CD4-positive, alpha-beta T cell treated with Interleukin-6 at 100 ng/mL for 8 hours (primary cell): ENCODE measurements around the gene VSIG10L2.
"Not testable (repeated sequence)": the region's sequence is repeated elsewhere in the genome, so short reads cannot be mapped to it uniquely, and the experiment has no call there.

ENCODE experiments used
- DNase-seq: peaks from one replicate; pipeline ENCODE4 v3.0.0-alpha.2; 2020; ENCODE audit warnings: mixed read lengths, low spot score

VSIG10L2 gene

DNA sequence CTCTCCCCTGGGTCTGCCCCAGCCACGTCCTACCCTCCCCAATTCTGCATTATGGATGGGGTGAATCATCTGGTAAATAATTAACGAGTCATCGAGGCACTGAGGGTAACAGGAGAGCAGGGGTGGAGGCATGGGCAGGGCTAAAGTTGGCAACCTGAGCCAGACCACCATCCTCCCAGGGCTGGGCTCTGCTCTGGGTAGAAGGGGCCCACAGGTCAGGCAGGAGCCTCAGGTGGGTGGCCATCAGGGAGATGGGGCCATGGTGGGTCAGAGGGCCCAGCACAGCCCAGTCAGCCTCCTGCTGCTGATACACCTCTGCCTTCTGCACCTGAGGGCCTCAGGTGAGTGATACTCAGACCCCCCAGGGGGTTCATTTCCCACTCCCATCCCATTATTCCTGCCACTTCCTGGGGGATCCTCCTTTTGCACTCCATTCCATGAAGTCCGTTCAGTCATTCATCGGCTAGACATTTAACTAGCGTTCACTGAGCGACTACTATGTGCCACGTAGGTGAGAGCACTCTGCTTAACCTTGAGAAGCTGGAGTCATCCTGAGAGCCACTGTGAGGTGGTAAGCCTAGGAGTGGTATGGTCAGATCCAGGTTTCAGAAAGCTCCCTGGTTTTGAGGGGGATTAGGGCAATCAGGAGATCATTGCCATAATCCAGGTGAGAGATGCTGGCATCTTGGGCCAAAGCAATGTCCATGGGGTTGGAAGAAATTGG is at the start of gene VSIG10L2:
Gene VSIG10L2 (plus strand): TSS at position 248 of the 724 bp plus-strand sequence. CDS start 12 bp downstream, at position 260.
- no peak for DNase-seq

DNA sequence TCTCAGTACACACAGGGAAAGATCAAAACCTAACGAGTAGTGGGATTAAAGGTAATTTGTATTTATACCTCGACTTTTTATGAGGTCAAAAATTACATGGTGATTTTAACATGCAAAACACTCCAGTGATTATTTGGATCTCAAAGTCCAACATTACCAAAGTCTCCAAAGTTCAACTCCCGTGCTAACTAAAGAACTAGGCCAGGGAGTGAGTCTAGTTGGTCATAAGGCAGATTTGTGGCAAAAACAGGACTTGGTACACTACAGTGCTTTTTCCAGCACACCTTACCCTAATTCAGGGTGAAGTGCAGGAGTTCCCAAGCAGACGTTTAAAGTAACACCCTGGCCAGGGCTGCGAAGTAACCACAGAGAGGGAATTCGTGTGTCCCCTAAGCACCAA is 44.0 kb upstream of the VSIG10L2 start:
- DNase-seq: no peak

DNA sequence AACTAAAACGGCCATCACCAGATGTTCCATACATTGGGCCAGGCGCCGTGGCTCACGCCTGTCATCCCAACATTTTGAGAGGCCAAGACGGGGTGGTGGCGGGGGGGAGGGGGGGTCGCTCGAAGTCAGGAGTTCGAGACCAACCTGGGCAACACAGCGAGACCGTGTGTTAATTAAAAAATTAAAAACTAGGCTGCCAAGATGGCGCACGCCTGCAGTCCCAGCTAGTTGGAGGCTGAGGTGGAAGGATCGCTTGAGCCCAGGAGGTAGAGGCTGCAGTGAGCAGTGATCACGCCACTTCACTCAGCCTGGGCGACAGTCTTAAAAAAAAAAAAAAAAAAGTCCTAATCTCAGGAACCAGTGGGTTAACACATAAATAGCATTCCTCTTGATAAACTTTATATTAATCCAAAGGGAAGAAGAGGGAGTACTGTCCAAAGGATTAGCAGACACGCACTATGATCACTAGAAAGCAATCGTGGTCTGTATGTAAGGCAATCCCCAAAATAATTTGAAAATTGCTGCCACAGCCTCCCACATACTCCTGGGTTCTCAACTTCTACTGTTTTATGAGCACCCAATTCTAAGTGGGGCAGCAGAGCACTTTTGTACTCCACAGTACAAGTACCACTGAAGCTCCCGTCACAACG is 43.4 kb upstream of the VSIG10L2 start:
- DNase-seq: no peak

DNA sequence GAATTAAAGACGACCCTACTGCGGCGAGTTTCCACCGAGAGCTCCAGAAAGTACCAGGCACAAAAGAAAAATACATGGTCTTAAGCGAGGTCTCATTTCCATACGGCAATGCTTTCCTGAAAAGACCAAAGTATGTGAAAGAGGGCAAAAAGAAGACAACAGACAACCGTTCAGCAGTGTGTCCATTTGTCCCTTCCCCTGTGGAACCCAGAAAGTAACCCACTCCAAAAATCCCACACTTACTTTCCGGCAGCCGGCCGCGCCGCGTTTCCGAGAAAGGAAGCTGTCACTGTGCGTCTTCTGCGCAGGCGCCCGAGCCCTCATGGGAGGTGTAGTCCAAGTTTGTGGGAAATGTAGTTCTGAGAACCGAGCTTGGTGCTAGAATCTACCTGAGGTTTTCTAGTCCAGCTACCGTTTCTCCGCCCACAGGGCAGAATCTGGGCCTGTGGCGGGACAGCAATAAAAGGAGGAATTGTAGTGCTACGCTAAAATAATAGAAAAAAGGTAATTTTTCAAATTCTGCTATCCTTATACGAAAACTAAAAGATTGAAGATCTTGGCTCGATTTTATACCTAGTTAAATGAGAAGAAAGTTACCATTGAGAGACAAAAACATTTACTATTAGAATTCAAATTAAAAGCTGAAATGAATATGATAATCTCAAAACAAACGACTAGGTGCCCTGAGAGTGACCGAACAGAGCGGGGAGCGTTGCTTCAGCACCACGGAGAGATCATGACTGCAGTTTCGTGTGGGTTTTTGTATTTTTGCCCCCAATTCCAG is 42.7 kb upstream of the VSIG10L2 start, which contains the start of gene PUS3:
Gene PUS3 (minus strand): TSS at position 280 of the 784 bp plus-strand sequence. CDS start 6,922 bp downstream, outside the sequence.
- DNase-seq: peak; percentile 86

DNA sequence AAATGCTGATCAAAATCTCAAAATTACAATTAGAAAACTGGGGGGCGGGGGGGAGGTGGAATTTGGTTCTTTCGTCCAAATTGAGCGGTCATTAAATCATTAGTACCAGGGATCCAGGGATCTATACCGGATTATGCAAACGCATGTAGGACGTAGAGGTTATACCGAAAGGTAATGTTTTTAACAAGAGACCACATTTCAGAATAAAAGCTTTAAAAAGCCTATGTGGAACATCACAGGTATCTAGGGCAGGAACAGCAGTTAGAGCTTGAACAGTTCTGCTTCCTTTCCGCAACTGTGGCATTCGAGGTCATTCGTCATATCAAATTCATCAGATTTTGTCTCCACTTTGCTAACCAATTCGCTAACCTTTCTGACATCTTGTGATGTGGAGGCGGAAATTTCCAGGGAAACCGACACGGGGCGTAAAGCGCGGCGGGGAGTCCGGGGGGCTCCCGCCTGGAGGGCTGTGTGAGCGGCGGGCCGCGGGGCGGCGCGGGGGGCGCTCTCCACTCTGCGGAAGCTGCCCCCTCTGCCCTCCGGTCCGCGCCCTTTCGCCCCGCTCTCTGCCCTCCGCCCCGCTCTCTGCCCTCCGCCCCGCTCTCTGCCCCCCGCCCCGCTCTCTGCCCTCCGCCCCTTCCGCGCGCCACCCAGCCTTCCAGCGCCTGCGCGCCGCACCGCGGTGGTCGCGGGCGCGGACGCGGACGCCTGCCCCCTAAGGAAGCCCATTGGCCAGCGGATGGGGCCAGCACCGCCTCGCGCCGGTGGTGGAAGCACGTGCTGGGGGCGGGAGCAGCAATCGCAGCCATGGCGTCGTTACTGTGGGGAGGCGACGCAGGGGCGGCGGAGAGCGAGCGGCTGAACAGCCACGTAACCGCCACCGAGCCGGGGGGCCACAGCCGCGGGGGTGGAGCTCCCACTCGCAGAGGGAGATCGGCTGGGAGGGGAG is 41.9 kb upstream of the VSIG10L2 start, which contains the start of gene DDX25:
Gene DDX25 (plus strand): TSS at position 798 of the 949 bp plus-strand sequence. CDS start 10 bp downstream, at position 808.
- DNase-seq: no peak

DNA sequence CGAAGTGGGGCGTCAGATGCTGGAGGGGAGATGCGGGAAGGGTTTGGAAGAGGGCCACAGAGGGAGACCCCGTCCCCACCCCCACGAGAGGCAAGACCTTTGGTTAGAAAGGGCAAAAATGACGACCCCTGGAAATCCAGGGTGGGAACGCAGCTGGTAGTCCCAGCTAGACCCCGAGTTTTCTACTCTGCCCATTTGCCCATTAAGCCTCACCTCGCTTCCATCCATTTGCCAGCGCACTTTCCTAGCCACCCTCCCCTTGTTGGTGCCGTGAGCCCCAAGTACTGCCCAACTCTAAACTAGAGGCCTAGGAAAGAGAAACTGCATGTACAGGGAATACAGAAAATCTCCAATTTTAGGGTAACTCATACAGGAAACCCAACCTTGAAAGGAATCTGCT is 41.2 kb upstream of the VSIG10L2 start:
- DNase-seq: no peak

DNA sequence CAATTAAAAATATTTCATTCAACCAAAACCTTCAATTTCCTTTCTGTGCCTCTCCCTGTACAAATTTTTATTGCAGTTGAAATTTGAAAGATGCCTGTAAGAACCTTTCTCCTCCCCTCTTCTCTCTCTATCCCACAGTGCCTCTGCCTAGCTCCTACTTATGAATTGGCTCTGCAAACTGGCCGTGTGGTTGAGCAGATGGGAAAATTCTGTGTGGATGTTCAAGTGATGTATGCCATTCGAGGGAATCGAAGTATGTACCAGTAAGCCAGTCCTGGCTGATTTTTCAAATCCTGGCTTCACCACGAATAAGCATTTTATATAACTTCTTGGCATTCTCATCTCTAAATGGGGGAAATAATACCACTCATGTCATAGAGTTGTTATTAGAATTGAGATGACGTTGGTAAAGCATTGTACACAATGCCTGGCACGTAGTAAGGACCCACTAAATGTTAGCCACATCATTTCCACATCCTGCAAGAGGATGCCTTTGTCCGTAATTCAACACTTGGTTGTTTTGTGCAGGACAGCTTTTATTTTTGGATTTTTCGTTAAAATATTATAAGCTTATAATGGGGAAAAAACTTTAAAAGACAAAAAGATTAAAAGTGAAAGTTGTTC is 35.5 kb upstream of the VSIG10L2 start:
- DNase-seq: no peak

DNA sequence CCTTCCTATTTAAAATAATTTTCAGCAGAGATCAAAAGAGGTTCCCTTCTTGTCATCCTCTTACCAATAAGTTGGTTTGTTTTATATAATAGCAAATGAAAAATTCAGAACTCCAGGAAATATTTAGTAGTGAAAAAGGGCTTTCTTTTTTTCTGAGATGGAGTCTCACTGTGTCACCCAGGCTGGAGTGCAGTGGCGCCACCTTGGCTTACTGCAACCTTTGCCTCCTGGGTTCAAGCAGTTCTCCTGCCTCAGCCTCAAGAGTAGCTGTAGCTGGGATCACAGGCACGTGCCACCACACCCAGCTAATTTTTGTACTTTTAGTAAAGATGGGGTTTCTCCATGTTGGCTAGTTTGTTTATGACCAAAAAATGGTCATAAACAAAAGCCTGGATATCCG is 31.2 kb upstream of the VSIG10L2 start:
- not testable (repeated sequence) for DNase-seq

DNA sequence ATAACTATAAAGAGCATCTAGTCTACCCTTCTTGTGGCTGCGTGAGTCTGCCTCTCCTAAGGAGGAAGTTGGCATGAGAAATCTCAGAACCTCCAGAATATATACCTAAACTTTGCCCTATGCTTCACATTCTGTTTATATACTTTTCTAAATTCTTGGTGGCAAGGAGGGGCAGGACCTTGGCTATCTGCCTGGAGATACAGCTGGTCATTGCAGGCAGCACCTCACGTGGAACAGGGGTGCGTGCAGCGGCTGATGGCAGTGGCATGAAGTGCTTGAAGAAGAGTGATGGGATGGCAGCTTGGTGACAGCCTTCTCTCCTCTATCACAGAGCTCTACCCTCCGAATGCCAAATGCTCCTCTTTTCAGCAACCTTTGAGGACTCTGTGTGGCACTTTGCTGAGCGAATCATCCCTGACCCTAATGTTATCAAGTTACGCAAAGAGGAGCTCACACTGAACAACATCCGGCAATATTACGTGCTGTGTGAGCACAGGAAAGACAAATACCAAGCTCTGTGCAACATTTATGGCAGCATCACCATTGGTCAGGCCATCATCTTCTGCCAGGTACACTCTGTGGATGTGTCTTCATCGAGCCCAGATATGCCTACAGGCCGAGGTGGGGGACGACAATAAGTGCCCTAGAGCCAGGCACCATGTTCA is 29.0 kb upstream of the VSIG10L2 start:
- no peak for DNase-seq

DNA sequence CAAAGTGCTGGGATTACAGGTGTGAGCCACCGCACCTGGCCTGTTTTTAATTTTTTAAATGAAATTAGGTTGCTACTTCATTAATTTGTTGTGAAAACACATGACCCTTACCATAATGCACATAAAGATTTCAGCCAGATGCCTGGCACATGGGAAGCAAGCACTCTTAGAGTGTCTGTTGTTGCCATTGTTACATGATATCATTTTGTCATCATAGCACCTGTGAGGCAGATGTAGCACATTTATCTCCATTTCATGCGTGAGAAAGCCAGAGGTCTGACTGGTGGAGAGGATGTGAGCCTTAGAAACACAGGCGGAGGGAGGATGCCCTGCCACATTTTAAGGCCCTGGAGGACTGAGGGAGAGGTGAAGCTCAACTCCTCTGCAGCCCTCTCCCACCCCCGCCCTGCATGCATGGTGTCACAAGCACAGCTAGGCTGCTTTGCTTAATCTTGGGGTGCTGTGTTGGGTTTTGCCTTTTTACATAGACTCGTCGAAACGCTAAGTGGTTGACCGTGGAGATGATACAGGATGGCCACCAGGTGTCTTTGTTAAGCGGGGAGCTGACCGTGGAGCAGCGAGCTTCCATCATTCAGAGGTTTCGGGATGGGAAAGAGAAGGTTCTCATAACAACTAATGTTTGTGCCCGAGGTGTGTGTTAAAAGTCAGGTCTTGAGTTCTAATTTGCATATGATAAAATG is 27.6 kb upstream of the VSIG10L2 start:
- DNase-seq: no peak

DNA sequence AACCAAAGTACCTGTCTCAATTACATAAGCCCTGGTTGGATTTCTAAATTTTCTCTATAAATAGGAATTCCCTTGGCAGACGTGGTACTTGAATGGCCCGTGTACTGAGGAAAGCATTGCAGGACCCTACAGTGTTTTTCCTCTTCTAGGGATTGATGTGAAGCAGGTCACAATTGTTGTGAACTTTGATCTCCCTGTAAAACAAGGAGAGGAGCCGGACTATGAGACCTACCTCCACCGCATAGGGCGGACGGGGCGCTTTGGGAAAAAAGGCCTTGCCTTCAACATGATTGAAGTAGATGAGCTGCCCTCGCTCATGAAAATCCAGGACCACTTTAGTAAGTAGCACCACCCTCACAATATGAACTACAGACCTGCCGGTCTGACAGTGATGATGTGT is 24.8 kb upstream of the VSIG10L2 start:
- DNase-seq: no peak

DNA sequence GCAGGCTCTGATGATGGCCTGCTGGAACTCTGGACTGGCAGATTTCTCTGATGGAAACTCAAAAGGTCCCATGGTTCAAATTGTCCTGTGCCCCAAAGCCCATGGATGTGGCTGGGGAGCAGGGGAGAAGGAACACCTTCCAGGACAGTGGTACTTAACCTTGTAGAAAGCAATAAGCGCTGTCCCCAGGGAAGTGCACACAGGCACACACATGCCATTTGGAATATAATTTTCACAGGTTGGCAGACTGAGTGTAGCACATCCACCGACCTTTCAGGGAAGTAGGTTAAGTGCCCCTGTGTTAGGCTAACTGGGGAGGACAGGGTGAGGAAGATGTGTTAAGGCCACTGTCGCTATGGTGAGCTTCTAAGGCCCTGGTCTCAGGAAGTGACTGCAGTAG is 23.7 kb upstream of the VSIG10L2 start:
- no peak for DNase-seq

DNA sequence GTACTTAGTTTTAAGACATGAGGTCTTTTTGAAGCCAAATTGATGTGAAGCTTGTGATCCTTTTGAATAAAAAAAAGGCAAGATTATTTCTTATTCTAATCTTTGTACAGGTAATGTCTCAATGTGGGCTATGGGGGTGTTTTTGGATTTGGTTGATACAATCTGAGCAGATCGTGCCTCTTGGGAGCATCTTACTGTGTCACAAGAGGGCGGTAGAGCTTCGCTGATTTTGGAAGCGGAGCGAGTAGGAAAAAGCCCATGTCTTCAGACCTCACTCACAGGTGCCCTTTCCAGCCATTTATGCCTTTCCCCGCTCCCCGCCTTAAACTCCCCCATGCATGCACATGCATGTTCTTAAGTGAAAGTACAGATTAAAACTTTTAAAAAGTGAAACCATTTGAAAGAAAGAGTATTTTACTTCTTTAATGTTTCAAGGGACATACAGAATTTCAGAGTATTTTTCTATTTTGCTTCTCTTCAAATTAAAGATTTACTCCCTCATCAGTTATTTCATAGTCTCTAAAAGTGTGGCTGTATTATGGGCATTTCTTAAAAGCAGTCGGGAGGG is 22.7 kb upstream of the VSIG10L2 start:
- DNase-seq: peak; percentile 51

DNA sequence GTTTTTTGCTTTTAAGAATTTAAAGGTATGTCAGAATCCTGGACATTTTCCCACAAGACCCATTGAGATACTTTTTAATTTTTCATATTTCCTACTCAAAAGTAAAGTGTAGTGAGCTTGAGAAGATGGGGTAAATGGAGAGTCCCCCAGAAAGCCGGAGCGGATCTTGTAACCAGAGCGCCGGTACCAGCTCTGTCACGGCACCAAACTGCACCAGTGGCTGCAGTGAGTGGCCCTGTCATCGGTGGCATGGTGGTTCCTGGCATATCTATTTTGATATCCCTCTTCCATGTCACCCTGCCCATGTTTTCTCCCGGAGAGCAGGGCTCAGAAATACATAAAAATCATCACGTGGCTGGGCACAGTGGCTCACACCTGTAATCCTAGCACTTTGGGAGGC is 22.2 kb upstream of the VSIG10L2 start:
- DNase-seq: no peak

DNA sequence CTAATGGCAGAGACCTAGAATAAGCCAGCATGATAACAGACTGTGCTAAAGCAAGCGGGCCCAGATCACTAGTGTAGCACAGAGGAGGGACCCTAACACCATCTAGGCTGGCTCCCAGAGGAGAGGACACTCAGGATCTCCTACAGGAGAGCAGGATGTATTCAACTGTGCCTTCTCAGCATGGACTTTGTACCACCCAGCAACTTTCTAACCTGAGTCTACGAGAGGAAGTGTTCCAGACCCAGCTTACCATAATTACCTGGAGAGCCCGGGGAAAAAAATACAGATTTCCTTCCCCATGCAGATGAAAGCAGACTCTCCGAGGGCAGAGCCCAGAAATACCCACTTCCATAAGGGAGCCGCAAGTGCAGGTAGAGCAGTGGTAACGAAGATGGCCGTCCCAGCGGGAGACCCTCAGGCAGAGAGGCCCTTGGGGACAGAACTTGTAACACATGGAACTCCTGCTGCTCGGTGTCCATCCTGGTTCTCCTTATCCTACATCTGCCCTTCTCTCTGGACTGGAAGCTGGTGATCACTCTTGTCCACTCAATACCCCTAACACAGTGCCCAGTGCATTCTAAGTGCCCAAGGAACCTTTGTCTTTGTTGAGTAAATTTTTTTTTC is 21.3 kb upstream of the VSIG10L2 start:
- no peak for DNase-seq

DNA sequence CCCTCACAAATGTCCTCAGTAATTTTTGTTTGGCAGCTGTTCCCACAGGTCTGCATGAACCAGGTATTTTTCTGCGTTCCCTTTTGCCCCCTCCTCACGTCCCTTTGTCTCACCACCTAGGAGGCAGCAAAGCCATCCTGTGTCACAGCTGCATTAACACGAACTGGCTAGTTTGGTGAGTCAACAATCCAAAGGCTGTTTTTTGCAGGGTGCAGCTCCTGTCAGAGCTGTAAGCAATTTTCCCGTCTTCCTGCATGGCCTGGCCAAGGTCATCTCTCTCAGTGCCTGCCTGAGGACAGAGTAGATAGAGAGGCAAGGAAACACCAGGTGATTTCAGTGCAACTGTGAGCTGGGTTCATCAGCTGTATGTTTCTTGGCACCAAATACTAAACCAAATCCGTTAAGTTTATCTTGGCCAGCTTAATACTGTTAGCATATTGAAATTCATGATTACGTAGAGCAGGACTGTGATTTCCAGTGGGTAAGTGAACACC is 20.6 kb upstream of the VSIG10L2 start:
- no peak for DNase-seq

DNA sequence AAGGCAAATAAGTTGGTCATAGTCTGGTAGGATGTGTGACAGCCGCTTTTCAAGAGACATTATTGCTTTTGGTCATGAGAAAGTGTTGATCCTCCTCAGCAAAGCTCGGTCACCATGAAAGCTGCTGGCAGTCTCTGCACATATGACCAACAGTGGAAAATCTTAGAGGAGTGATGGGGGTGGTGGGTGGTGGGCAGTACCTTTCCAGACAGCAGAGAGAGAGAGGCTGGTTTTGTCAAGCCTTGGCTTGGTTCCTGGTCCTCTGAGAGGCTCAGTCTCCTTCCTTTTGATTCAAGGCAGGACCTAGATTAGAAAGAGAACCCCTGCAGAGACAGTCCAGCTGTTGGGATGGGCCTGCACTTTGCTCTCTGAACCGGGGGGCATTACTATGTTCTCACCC is 20.0 kb upstream of the VSIG10L2 start:
- DNase-seq: no peak

DNA sequence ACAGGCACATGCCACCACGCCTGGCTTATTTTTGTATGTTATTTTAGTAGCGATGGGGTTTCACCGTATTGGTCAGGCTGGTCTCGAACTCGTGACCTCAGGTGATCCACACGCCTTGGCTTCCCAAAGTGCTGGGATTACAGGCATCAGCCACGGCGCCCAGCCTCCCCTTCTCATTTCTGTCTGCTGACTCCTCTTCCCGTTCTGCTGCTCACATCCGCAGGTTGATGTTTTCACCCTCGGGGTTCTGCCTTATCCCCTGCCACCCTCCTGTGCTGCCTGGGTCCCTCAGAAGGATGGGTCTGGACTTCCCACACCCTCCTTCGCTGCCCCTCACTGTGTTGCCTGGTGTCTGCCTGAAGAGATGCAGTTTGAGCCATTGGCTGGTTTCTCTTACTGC is 19.2 kb upstream of the VSIG10L2 start:
- no peak for DNase-seq
